HepG2 (cell line): ENCODE results near the gene SPNS1.

Source experiments
- IKZF1 ChIP-seq: fragments of 450-650 bp; IDR thresholded peaks from 2 replicates; pipeline ENCODE4 v1.7.1; 2016
- NBN ChIP-seq: fragments of 450-650 bp; conservative IDR thresholded peaks from 2 replicates; pipeline ENCODE4 v1.6.1; 2017
- TF ChIP-seq, protein P1 (sequence below): sonication (generic); formaldehyde crosslinking; IDR thresholded peaks from 2 replicates; pipeline ENCODE4 v1.4.0; 2020; ENCODE audit warnings: missing genetic modification reagents
- TF ChIP-seq, protein P2 (sequence below): sonication (generic); formaldehyde crosslinking; IDR thresholded peaks from 2 replicates; pipeline ENCODE4 v1.5.0; 2020; ENCODE audit warnings: mild to moderate bottlenecking, missing genetic modification reagents, moderate library complexity

DNA sequence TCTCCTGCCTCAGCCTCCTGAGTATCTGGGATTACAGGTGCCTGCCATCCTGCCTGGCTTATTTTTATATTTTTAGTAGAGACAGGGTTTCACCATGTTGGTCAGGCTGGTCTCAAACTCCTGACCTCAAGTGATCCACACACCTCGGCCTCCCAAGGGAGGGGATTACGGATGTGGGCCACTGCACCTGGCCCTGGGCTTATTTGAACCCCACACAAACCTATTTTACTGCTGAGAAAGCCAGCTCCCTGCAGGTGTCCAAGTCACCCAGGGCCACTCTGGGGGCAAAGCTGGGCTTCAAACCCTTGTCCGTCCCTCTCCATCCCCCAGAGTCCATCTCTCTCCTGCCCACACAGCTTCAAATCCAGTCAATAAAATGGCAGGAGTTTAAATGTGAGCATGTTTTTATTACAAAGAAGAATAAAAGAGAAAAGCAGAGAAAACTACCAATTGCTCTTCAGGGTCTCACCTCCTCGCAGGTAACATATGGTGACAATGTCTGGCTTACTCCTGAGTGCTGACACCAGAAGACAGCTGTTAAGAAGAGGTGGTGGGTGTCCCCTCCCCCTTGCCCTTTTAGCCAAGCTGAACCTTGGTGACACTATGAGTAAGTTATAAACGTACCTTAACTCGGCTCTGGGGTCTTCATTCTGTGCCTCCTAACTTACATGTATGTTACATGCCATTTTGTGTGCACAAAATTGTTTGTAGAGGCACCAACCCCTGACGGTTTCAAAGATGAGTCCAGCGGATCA, 55.7 kb downstream of the SPNS1 start:
- no peak for TF ChIP-seq IKZF1
- TF ChIP-seq, protein P1, sequence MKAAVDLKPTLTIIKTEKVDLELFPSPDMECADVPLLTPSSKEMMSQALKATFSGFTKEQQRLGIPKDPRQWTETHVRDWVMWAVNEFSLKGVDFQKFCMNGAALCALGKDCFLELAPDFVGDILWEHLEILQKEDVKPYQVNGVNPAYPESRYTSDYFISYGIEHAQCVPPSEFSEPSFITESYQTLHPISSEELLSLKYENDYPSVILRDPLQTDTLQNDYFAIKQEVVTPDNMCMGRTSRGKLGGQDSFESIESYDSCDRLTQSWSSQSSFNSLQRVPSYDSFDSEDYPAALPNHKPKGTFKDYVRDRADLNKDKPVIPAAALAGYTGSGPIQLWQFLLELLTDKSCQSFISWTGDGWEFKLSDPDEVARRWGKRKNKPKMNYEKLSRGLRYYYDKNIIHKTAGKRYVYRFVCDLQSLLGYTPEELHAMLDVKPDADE: no peak
- TF ChIP-seq NBN: no peak
- TF ChIP-seq, protein P2, sequence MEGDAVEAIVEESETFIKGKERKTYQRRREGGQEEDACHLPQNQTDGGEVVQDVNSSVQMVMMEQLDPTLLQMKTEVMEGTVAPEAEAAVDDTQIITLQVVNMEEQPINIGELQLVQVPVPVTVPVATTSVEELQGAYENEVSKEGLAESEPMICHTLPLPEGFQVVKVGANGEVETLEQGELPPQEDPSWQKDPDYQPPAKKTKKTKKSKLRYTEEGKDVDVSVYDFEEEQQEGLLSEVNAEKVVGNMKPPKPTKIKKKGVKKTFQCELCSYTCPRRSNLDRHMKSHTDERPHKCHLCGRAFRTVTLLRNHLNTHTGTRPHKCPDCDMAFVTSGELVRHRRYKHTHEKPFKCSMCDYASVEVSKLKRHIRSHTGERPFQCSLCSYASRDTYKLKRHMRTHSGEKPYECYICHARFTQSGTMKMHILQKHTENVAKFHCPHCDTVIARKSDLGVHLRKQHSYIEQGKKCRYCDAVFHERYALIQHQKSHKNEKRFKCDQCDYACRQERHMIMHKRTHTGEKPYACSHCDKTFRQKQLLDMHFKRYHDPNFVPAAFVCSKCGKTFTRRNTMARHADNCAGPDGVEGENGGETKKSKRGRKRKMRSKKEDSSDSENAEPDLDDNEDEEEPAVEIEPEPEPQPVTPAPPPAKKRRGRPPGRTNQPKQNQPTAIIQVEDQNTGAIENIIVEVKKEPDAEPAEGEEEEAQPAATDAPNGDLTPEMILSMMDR: no peak
